Central memory CD4-positive, alpha-beta T cell (primary cell): Measurements from ENCODE around the gene SH3RF3.

Source experiments
- DNase-seq: peaks from one replicate; pipeline ENCODE4 v3.0.0; 2022

The SH3RF3 gene

GRCh38 chr2:109318150-109318948 is 189.3 kb downstream of the SH3RF3 start:
- DNase-seq = no peak

GRCh38 chr2:109318949-109319342 is 189.9 kb downstream of the SH3RF3 start:
- DNase-seq = no peak

- DNase-seq = no peak
Measured at GRCh38 chr2:109320195-109320922, 191.4 kb downstream of the SH3RF3 start.

- no peak for DNase-seq
Measured at GRCh38 chr2:109321570-109321969, 192.6 kb downstream of the SH3RF3 start.

DNA sequence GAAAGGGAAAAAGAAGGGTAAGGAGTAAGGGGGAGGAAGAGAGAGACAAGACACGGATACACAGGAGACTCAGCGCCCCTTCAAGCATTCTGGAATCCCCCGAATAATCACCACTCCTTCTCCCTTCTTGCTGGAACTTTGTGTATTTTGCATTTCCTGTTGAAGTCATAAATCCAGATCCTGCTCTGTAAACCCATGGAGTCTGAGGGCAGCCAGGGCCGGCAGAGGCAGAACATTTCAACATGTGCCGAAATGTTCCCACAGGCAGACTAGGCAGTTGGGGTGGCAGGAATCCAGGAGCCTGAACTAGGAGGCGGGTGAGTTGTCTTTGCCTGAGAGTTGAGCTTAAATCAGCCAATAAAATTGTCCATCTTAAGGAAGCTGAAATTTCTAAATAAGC is 193.1 kb downstream of the SH3RF3 start:
- no peak for DNase-seq

DNA sequence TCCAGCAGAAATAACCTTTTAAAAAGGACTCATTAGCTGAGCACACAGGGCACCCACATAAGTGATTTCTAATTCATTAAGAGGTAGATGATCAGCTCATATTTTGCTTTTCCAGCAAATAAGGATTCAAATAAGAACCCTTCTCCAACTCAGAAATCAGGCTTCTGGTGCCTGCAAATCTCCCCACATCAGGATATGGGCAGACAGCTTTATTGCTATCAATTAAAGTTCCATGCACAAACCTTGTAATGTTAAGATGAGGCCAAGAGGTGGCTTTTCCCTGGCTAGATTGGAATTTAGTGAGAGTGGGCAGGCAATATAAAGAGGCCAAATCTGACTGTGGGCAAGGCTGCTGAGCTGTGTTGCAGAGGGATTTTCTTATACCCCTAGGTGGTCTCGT is 193.6 kb downstream of the SH3RF3 start:
- DNase-seq = no peak

DNA sequence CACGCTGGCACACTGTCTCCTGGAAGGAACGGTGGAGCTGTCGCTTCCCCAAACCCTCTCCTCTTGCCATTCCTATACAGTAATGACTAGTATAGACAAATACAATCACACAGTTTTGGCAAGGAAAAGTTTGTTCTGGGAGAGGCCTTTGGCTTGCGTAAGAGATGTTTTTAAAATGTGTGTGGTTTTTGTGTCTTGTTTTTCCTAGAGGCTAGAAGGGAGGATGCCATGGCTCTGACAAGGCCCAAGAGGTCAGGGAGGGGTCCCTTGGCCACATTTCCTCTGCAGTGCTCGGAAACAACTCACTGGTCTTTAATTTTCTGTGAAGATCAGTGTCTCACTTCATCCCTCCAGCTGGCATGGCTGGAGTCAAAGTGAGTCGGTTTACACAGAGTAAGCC is 195.9 kb downstream of the SH3RF3 start:
- DNase-seq = no peak

GRCh38 chr2:109325570-109325969 is 196.6 kb downstream of the SH3RF3 start:
- DNase-seq = no peak

GRCh38 chr2:109326306-109326705 is 197.3 kb downstream of the SH3RF3 start:
- no peak for DNase-seq

GRCh38 chr2:109330056-109330455 is 201.1 kb downstream of the SH3RF3 start:
- no peak for DNase-seq

GRCh38 chr2:109331081-109331480 is 202.1 kb downstream of the SH3RF3 start:
- DNase-seq = no peak

DNA sequence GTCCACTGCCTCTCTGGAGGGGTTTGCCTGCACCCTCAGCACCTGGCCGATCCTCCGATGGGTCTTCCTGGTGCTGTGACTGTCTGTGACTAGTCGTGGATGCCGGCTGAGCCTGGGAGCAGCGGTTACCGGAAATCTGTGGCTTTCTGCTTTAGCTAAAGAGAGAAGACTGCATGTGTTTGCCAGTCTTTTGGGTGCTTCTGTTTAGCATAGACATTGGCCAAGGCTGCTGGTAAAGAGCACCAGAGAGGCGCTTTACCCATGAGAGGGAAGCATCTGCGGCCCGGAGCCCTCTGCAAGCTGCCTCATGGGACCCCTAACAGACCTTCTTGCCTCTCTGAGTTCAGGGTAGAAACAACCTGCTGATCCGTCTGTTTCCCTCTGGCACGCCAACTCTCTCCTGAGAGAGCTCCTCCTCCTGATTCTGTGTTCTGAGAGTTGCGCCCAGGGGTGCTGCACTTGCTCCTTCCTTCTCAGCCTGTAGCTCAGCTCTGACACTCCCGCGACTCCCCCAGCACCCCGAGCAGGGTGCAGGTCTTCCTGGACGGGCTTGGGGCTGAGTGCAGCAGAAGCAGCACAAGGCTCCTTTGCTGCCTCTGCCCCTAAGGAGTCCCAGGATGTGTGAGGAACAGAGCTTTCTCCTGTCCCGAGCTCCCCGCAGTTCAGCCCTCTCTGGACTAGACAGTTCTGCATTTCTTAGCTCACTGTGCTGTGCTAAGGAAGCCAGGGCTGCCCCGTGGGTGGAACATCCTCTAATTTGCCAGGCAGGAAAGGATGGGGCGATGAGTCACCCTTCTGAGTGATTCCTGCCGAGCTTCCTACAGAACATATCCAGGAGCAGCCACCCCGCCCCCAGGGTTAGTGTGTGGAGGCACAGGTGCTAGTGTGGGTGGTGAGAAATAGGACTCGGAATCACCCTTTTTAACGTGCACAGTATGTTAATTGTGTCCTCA is 203.2 kb downstream of the SH3RF3 start:
- DNase-seq = peak; percentile 19

- DNase-seq = no peak
Measured at GRCh38 chr2:109332880-109333279, 203.9 kb downstream of the SH3RF3 start.

GRCh38 chr2:109333414-109334210 is 204.6 kb downstream of the SH3RF3 start:
- no peak for DNase-seq

GRCh38 chr2:109335631-109336176 is 206.7 kb downstream of the SH3RF3 start:
- DNase-seq = no peak

GRCh38 chr2:109336296-109336695 is 207.3 kb downstream of the SH3RF3 start:
- DNase-seq = no peak

GRCh38 chr2:109337221-109337620 is 208.2 kb downstream of the SH3RF3 start:
- no peak for DNase-seq

DNA sequence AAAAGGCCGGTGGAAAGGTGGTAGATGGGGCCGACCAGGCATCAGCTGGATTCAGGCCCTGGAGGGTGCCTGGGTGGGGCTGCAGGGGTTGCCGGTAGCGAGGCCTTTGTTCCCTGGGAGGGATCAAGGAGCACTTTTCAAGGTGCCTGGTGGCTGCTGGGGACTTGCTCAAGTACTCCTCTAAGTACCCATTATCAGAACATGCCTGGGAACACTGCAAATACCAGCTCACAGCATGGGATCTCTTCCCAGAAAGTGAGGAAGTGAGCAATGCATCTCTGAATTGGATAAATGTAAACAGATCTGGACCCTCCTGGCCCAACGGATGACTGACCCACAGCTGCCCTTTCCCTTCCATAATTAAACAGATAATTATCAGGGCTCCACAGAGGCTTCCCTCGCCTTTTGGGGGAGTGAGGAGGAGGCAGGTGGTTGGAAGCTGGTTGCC is 210.5 kb downstream of the SH3RF3 start:
- DNase-seq = no peak

GRCh38 chr2:109340381-109340780 is 211.4 kb downstream of the SH3RF3 start:
- DNase-seq = no peak

- DNase-seq = no peak
Measured at GRCh38 chr2:109341355-109342255, 212.6 kb downstream of the SH3RF3 start.
